GM12878 (cell line): ENCODE data around the gene NFAM1. TPM values are rescaled to one million over a fixed set of nuclear protein-coding genes. Genes with fewer than 3 reads are reported as not detected.

ENCODE experiments used
- ATAC-seq: fragments of 200-7000 bp; cut with Tn5 transposase; 3 replicates; pipeline ENCODE4 v1.9.1; 2020; ENCODE audit warnings: mild to moderate bottlenecking, moderate library complexity
- BruUV-seq: library from RNA; stranded (reverse); fragments of 400-500 nt; replicated peaks from 2 replicates; lab custom pipeline; 2021; lab: Mats Ljungman, UMichigan
- CTCF ChIA-PET: fragments of 300-600 bp; sonication (Branson Sonifier 250); formaldehyde crosslinking; extraction: SDS; loops from one replicate; lab custom pipeline; 2021; ENCODE audit warnings: inconsistent platforms; lab: Yijun Ruan, JAX
- POLR2A ChIA-PET: fragments of 350-600 bp; formaldehyde crosslinking; extraction: SDS; loops from one replicate; lab custom pipeline; 2021; ENCODE audit warnings: inconsistent platforms; lab: Charles Lee
- RAD21 ChIA-PET: fragments of 300-600 bp; sonication (Branson Sonifier 250); formaldehyde crosslinking; loops from one replicate; lab custom pipeline; 2023; ENCODE audit warnings: antibody characterized with exemption; ENCODE audit not compliant: unreplicated experiment; lab: Charles Lee
- SMC1A ChIA-PET: fragments of 300-600 bp; sonication (Branson Sonifier 250); formaldehyde crosslinking; loops from one replicate; lab custom pipeline; 2023; ENCODE audit not compliant: unreplicated experiment, uncharacterized antibody; lab: Charles Lee
- DNase-seq: peaks from one replicate; pipeline ENCODE4 v3.0.0-alpha.2; 2011; ENCODE audit warnings: low read depth, low spot score
- FAIRE-seq: peaks from 3 replicates; lab custom pipeline; 2011; peaks lifted over from hg19 to GRCh38; lab: Jason Lieb, UNC
- H2AFZ ChIP-seq: 2 replicates; pipeline ENCODE4 v1.6.0; 2011; ENCODE audit warnings: low read depth, low read length, control low read depth; ENCODE audit not compliant: control insufficient read depth
- H3K27ac ChIP-seq: 2 replicates; pipeline ENCODE4 v1.5.1; 2011; ENCODE audit warnings: control low read depth; ENCODE audit not compliant: control insufficient read depth, insufficient read depth
- H3K27me3 ChIP-seq, 2 experiments: replicated peaks in 1 of 2; 2 replicates each; pipeline versions ENCODE4 v1.6.0 to v1.6.1; 2011; ENCODE audit warnings: low read length in 1 of 2; ENCODE audit not compliant: control insufficient read depth in 2 of 2, insufficient read depth in 2 of 2
- H3K36me3 ChIP-seq, 2 experiments: 2 replicates each; pipeline ENCODE4 v1.5.1; 2011; ENCODE audit warnings: low read length in 1 of 2; ENCODE audit not compliant: control insufficient read depth in 2 of 2, insufficient read depth in 2 of 2
- H3K4me1 ChIP-seq: 2 replicates; pipeline ENCODE4 v1.6.1; 2011; ENCODE audit warnings: mild to moderate bottlenecking, low read length, moderate library complexity, mixed read lengths; ENCODE audit not compliant: control insufficient read depth, insufficient read depth
- H3K4me2 ChIP-seq: 2 replicates; pipeline ENCODE4 v1.6.0; 2011; ENCODE audit warnings: control low read depth; ENCODE audit not compliant: control insufficient read depth, insufficient read depth
- H3K4me3 ChIP-seq: fragments of 200-600 bp; sonication (generic); 2 replicates; pipeline ENCODE4 v1.5.1; 2016
- H3K79me2 ChIP-seq: 2 replicates; pipeline ENCODE4 v1.6.0; 2011; ENCODE audit warnings: low read length; ENCODE audit not compliant: control insufficient read depth, insufficient read depth
- H3K9ac ChIP-seq: 2 replicates; pipeline ENCODE4 v1.8.0; 2011; ENCODE audit warnings: low read length, control low read depth, mixed read lengths; ENCODE audit not compliant: control insufficient read depth, insufficient read depth
- H3K9me3 ChIP-seq: replicated peaks from 3 replicates; pipeline ENCODE4 v1.5.1; 2011; ENCODE audit warnings: mild to moderate bottlenecking, low read length; ENCODE audit not compliant: control insufficient read depth, insufficient read depth
- H4K20me1 ChIP-seq: 2 replicates; pipeline ENCODE4 v1.6.0; 2011; ENCODE audit not compliant: control insufficient read depth, insufficient read depth
- FOXM1 ChIP-seq: IDR thresholded peaks from 2 replicates; pipeline ENCODE4 v1.6.1; 2012; ENCODE audit warnings: low read depth, mild to moderate bottlenecking, inconsistent platforms, low read length, moderate library complexity
- HDGF ChIP-seq: fragments of 450-650 bp; IDR thresholded peaks from 2 replicates; pipeline ENCODE4 v1.6.1; 2016; ENCODE audit warnings: antibody characterized with exemption
- JUNB ChIP-seq: IDR thresholded peaks from 2 replicates; pipeline ENCODE4 v1.6.1; 2016; ENCODE audit warnings: antibody characterized with exemption, mild to moderate bottlenecking
- MAX ChIP-seq: IDR thresholded peaks from 2 replicates; pipeline ENCODE4 v1.6.1; 2012; ENCODE audit warnings: low read depth, low read length, improper control_type of control experiment
- MTA3 ChIP-seq: IDR thresholded peaks from 2 replicates; pipeline ENCODE4 v1.6.1; 2012; ENCODE audit warnings: low read length, inconsistent platforms, borderline replicate concordance
- MYB ChIP-seq: fragments of 150-350 bp; IDR thresholded peaks from 2 replicates; pipeline ENCODE4 v1.6.1; 2014; ENCODE audit warnings: mild to moderate bottlenecking, low read depth, low read length, borderline replicate concordance
- NR2F1 ChIP-seq: fragments of 450-650 bp; conservative IDR thresholded peaks from 2 replicates; pipeline ENCODE4 v1.6.1; 2017; ENCODE audit warnings: mild to moderate bottlenecking
- POLR2A ChIP-seq: IDR thresholded peaks from 2 replicates; pipeline ENCODE4 v1.6.1; 2011; ENCODE audit warnings: low read depth, mild to moderate bottlenecking, low read length
- SIX5 ChIP-seq: IDR thresholded peaks from 2 replicates; pipeline ENCODE4 v1.6.1; 2011; ENCODE audit warnings: mild to moderate bottlenecking, low read depth, low read length, moderate library complexity; ENCODE audit not compliant: severe bottlenecking
- STAT1 ChIP-seq: fragments of 450-650 bp; conservative IDR thresholded peaks from 2 replicates; pipeline ENCODE4 v1.6.1; 2014; ENCODE audit warnings: antibody characterized with exemption, mild to moderate bottlenecking
- TBL1XR1 ChIP-seq: IDR thresholded peaks from 2 replicates; pipeline ENCODE4 v1.6.1; 2012; ENCODE audit warnings: low read depth, low read length, improper control_type of control experiment
- USF1 ChIP-seq: IDR thresholded peaks from 2 replicates; pipeline ENCODE4 v1.6.1; 2011; ENCODE audit warnings: borderline replicate concordance, low read depth, mild to moderate bottlenecking, moderate library complexity, mixed read lengths, low read length; ENCODE audit not compliant: insufficient read depth; ENCODE audit errors: extremely low read length
- YY1 ChIP-seq: IDR thresholded peaks from 2 replicates; pipeline ENCODE4 v1.6.1; 2011; ENCODE audit warnings: low read depth, mild to moderate bottlenecking, low read length
- WGBS: methylation state at CpG from one replicate; pipeline ENCODE4 v1.1.6; 2016; ENCODE audit warnings: low lambda C conversion rate; ENCODE audit not compliant: insufficient replicate concordance, insufficient coverage; ENCODE audit errors: missing lambda C conversion rate; 5-methylcytosine and 5-hydroxymethylcytosine counted together
- in situ Hi-C: fragments of 300-500 bp; cut with MboI; formaldehyde crosslinking; loops from 9 replicates; pipeline ENCODE4 v1.14.3; 2018; ENCODE audit warnings: mixed read lengths
- intact Hi-C: fragments of 100-400 bp; cut with micrococcal nuclease; formaldehyde crosslinking; loops from one replicate; pipeline ENCODE4 v1.14.2; 2022; ENCODE audit not compliant: unreplicated experiment
- polyA plus RNA-seq, 11 experiments: library from polyadenylated mRNA; depleted of rRNA in 4 of 11; unstranded in 6 of 11; stranded (reverse) in 5 of 11; fragments of >200 nt; fragmentation: Nextera tagmentation in 4 of 11; fragmentation: Illumina TruSeq in 1 of 11; extraction: Ambion mirVana in 4 of 11; extraction: Trizol in 1 of 11; gene quantifications; 1 replicate in 1 of 11; 2 replicates in 10 of 11; pipeline versions ENCODE4 v1.2.1 to v1.2.3, GENCODE V29; 2011 to 2016; ENCODE audit warnings: inconsistent platforms in 2 of 11, missing spikeins in 2 of 11, low read depth in 1 of 11
- total RNA-seq, 4 experiments: library from RNA; depleted of rRNA in 3 of 4; stranded (reverse); fragments of >200 nt in 3 of 4; fragmentation: Illumina TruSeq in 1 of 4; extraction: Trizol in 1 of 4; gene quantifications; 2 replicates each; pipeline versions ENCODE4 v1.2.1 to v1.2.3, GENCODE V29; 2013 to 2021

Gene NFAM1
- total and polyA plus RNA-seq, 10 of the 15 experiments (the other 5 are each of a cell fraction or from before 2014, with no cell fraction given) = 0.13 to 1.3 (median 0.24) TPM; not detected in 3

- ChIA-PET RAD21 (interaction anchor here (0.7 to 1.5 kb wide), 7 partner anchors 12 to 340 kb away, joined by 3 to 8 read pairs (median 4); partner anchors contain the start of gene NDUFA6), CTCF (interaction anchor here (0.7 to 11.9 kb wide), 7 partner anchors 9 to 734 kb away, joined by 3 to 133 read pairs (median 4); no protein-coding TSS in a partner anchor), POLR2A (interaction anchor here (0.6 to 1.2 kb wide), 7 partner anchors 9 to 496 kb away, joined by 3 to 8 read pairs (median 3); no protein-coding TSS in a partner anchor), SMC1A (interaction anchor here (0.6 to 2.0 kb wide), 6 partner anchors 10 to 154 kb away, joined by 3 to 6 read pairs (median 4); no protein-coding TSS in a partner anchor)
- no peaks in the 10 kb centered on the region; the same call in 1 of the 2 replicates for H4K20me1 ChIP-seq
- no peak overlapping the region for H3K4me3 ChIP-seq
- H3K4me2 ChIP-seq = no peak overlapping the region
- DNase-seq (no peak), ATAC-seq (no peak), FAIRE-seq (no peak)
- H3K9ac ChIP-seq = no peak overlapping the region
- no peak overlapping the region for H3K27ac ChIP-seq
- no peaks in the 10 kb centered on the region for H3K27me3 ChIP-seq
- H3K79me2 ChIP-seq = peaks cover 4% of the 10 kb centered on the region
- no TSS peak for BruUV-seq
- 54% methylated on average over 14 of the region's 17 CpGs for WGBS
- TF ChIP-seq USF1 (no peak), MYB (no peak), FOXM1 (no peak), HDGF (no peak), MAX (no peak), YY1 (no peak), MTA3 (no peak), JUNB (no peak), NR2F1 (no peak), STAT1 (no peak), TBL1XR1 (no peak), POLR2A (no peak), SIX5 (no peak)
- no peaks in the 10 kb centered on the region for H3K9me3 ChIP-seq
- in situ Hi-C loops = no loop called here
- no peaks in the 10 kb centered on the region for H3K36me3 ChIP-seq
- H2AFZ ChIP-seq = no peak overlapping the region
- intact Hi-C loops = no loop called here
- no peaks in the 10 kb centered on the region; the same call in 1 of the 2 replicates for H3K4me1 ChIP-seq
Measured at GRCh38 chr22:42431401-42432019, 693 bp downstream of the NFAM1 start.
